ENCODE results near the gene WEE2. TPM values are rescaled to one million over a fixed set of nuclear protein-coding genes. Genes with fewer than 3 reads are reported as not detected.

Gene WEE2
- polyA plus RNA-seq (2011; rRNA removed): not detected in 2 replicates
- polyA minus RNA-seq (2011; rRNA and poly(A)+ RNA removed): not detected in 2 replicates

DNA sequence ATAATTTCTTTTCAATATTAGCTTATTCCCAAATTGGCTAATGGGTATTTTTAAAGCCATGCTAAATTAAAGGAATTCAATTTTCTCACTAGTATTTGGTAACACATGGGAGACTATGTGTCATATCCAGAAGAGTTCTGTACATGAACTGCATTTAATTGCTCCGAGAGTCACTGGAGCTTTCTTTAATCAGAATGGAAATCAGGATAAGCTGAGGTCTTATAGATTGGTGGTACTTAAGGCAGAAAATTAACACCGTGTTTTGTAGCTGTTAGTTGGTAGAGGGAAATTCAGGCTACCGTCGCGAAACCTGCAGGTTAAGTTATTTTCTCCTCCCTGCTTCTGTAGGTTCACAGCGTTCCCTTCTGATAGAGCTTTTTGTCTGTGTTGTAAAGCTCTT is at the start of gene WEE2:
Gene WEE2, plus strand, starts transcription at position 3 of the 400 bp plus-strand sequence. CDS start 406 bp downstream, outside the sequence.
- peaks cover 3% of the 10 kb centered on the region for H3K27me3 ChIP-seq (ENCODE audit: control insufficient read depth, insufficient read depth, low read length)
- TF ChIP-seq, protein P1, sequence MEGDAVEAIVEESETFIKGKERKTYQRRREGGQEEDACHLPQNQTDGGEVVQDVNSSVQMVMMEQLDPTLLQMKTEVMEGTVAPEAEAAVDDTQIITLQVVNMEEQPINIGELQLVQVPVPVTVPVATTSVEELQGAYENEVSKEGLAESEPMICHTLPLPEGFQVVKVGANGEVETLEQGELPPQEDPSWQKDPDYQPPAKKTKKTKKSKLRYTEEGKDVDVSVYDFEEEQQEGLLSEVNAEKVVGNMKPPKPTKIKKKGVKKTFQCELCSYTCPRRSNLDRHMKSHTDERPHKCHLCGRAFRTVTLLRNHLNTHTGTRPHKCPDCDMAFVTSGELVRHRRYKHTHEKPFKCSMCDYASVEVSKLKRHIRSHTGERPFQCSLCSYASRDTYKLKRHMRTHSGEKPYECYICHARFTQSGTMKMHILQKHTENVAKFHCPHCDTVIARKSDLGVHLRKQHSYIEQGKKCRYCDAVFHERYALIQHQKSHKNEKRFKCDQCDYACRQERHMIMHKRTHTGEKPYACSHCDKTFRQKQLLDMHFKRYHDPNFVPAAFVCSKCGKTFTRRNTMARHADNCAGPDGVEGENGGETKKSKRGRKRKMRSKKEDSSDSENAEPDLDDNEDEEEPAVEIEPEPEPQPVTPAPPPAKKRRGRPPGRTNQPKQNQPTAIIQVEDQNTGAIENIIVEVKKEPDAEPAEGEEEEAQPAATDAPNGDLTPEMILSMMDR (IDR thresholded peaks at IDR 0.05; ENCODE audit: low read depth, low read length): no peak
- H3K4me3 ChIP-seq (ENCODE audit: low read depth, low read length): no peak within 1 kb of the TSS
- no peak for DNase-seq (ENCODE audit: low read depth, low spot score)
- H3K9me3 ChIP-seq (ENCODE audit: control insufficient read depth, insufficient read depth, low read length): no peaks in the 10 kb centered on the region
- ChIA-PET CTCF (interaction anchor here (0.8 to 1.7 kb wide), 2 partner anchors 28 to 30 kb away, joined by 4 to 5 read pairs; partner anchors contain the start of gene SSBP1), POLR2A (no interaction called here)
- no peak within 1 kb of the TSS for H3K27ac ChIP-seq (ENCODE audit: low read depth, low read length)

GRCh38 chr7:141659501-141659900 is 48.7 kb upstream of the WEE2 start:
- H3K27ac ChIP-seq (ENCODE audit: low read depth, low read length): no peak overlapping the region
- ChIA-PET CTCF (interaction anchor here (1.1 to 4.9 kb wide), 4 partner anchors 9 to 126 kb away, joined by 3 to 42 read pairs (median 5); partner anchors contain the start of gene SSBP1), POLR2A (no interaction called here)
- H3K27me3 ChIP-seq (ENCODE audit: control insufficient read depth, insufficient read depth, low read length): no peaks in the 10 kb centered on the region
- H3K4me3 ChIP-seq (ENCODE audit: low read depth, low read length): no peak overlapping the region
- no peak for DNase-seq (ENCODE audit: low read depth, low spot score)
- TF ChIP-seq, protein P1 (IDR thresholded peaks at IDR 0.05; ENCODE audit: low read depth, low read length): no peak
- no peaks in the 10 kb centered on the region for H3K9me3 ChIP-seq (ENCODE audit: control insufficient read depth, insufficient read depth, low read length)

DNA sequence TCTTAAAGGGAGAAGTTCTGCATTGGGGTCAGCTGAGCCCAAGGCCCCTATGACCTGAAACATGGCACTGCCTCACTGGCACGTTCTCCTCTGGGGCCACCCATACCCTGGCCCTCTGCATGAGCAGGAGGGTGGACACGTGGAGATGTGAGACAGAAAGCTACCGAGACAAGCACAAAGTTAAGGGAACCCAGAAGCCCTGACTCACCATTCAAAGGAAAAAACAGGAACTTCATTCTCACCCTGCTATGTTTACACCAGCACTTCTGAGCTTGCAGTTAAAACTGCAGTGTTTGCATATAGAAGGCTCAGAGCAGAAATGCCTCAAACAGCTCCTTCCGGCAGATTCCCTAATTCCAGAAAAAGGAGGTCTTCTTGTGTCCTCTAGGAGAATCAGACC is 47.9 kb upstream of the WEE2 start:
- TF ChIP-seq, protein P1 (IDR thresholded peaks at IDR 0.05; ENCODE audit: low read depth, low read length): no peak
- H3K27me3 ChIP-seq (ENCODE audit: control insufficient read depth, insufficient read depth, low read length): no peaks in the 10 kb centered on the region
- no peak for DNase-seq (ENCODE audit: low read depth, low spot score)
- no peak overlapping the region for H3K4me3 ChIP-seq (ENCODE audit: low read depth, low read length)
- ChIA-PET POLR2A (no interaction called here), CTCF (interaction anchor here (0.6 to 4.9 kb wide), 3 partner anchors 9 to 126 kb away, joined by 6 to 42 read pairs (median 8); no protein-coding TSS in a partner anchor)
- H3K9me3 ChIP-seq (ENCODE audit: control insufficient read depth, insufficient read depth, low read length): no peaks in the 10 kb centered on the region
- no peak overlapping the region for H3K27ac ChIP-seq (ENCODE audit: low read depth, low read length)

DNA sequence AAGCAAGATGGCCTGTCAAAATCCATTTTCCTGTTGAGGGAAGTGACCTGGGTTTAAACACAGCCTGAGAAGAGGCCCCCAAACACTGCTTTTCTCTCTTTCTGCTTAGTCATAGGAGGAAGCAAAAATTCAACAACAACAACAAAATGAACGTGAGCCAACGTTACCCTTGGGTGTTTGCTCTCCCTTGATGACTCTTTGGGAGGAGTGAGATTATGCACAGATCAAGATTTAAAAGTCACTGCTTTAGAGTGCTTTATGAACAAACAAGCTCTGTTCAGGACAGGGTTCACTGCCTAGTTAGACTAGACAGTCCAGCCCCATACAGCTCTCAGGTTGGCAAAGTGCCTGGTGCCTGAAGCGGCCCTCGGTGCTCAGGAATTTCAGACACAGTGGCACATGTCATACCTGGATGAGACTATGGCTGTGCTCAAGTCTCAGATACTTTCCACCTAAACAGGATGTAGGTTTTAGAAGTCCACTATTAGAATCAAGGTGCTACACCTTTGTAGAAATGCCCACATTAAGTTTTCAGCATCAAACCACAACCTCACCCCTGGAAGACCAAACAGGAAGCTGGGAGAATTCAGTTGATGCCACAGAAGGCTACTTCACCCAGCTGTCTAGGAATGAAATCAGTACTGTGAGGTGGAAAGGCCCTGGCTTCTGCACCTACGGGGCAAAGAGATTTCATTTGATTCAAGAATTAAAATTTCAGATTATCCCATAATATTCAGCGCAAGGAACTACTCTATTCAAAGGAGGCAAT is 44.9 kb upstream of the WEE2 start:
- ChIA-PET POLR2A (no interaction called here), CTCF (interaction anchor here (0.9 to 2.0 kb wide), 3 partner anchors 9 to 75 kb away, joined by 4 to 6 read pairs (median 6); partner anchors contain the start of gene SSBP1)
- TF ChIP-seq, protein P1 (IDR thresholded peaks at IDR 0.05; ENCODE audit: low read depth, low read length): no peak
- Histone ChIP-seq H3K27me3 (ENCODE audit: control insufficient read depth, insufficient read depth, low read length) (no peaks in the 10 kb centered on the region), H3K27ac (ENCODE audit: low read depth, low read length) (no peak overlapping the region), H3K9me3 (ENCODE audit: control insufficient read depth, insufficient read depth, low read length) (no peaks in the 10 kb centered on the region), H3K4me3 (ENCODE audit: low read depth, low read length) (no peak overlapping the region)
- no peak for DNase-seq (ENCODE audit: low read depth, low spot score)

GRCh38 chr7:141664450-141664849 is 43.7 kb upstream of the WEE2 start:
- H3K27me3 ChIP-seq (ENCODE audit: control insufficient read depth, insufficient read depth, low read length): no peaks in the 10 kb centered on the region
- no peak for DNase-seq (ENCODE audit: low read depth, low spot score)
- POLR2A ChIA-PET: no interaction called here
- CTCF ChIA-PET: no interaction called here
- H3K9me3 ChIP-seq (ENCODE audit: control insufficient read depth, insufficient read depth, low read length): no peaks in the 10 kb centered on the region
- H3K4me3 ChIP-seq (ENCODE audit: low read depth, low read length): no peak overlapping the region
- TF ChIP-seq, protein P1 (IDR thresholded peaks at IDR 0.05; ENCODE audit: low read depth, low read length): no peak
- no peak overlapping the region for H3K27ac ChIP-seq (ENCODE audit: low read depth, low read length)

All from AG04450 (cell line).